Measurements from ENCODE around the gene HCFC1. TPM values are rescaled to one million over a fixed set of nuclear protein-coding genes. Genes with fewer than 3 reads are reported as not detected.

The HCFC1 gene
- total RNA-seq, 2 experiments from 2014 or later: 136 to 138 TPM

DNA sequence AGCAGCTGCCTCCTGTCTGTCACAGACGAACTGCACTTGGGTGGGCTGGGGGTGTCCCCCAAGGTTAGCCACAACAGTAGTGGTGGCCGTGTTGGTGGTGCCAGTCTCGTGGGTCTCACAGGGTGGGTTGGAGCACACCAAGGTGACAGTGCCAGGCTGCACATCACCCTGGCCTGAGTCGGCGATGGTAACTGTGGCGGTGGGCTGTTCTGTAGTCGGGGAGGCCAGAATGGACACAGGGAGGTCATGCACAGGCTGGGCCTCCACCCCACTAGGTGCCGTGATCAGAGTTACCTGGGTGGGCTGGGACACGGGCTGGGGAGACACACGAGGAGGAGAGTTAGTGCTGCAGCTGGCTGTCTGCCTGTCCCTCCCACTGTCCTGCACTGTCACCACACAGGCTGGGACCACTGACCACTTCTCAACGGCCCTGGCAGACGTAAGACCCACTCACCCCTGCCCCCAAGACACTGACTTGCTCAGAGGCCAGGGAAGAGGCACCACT lies 16.3 kb downstream of the HCFC1 start:
- Mint-ChIP-seq H3K9me3 (ENCODE audit: low read depth) (no peaks in the 10 kb centered on the region), H3K4me1 (peaks cover 25% of the 10 kb centered on the region), H3K27me3 (no peaks in the 10 kb centered on the region), H3K36me3 (peaks cover 30% of the 10 kb centered on the region), H3K4me3 (no peak overlapping the region), H3K27ac (peak overlapping the region; percentile 36)
- DNase-seq: no peak
- no peak for ATAC-seq
- CTCF ChIA-PET: no interaction called here

DNA sequence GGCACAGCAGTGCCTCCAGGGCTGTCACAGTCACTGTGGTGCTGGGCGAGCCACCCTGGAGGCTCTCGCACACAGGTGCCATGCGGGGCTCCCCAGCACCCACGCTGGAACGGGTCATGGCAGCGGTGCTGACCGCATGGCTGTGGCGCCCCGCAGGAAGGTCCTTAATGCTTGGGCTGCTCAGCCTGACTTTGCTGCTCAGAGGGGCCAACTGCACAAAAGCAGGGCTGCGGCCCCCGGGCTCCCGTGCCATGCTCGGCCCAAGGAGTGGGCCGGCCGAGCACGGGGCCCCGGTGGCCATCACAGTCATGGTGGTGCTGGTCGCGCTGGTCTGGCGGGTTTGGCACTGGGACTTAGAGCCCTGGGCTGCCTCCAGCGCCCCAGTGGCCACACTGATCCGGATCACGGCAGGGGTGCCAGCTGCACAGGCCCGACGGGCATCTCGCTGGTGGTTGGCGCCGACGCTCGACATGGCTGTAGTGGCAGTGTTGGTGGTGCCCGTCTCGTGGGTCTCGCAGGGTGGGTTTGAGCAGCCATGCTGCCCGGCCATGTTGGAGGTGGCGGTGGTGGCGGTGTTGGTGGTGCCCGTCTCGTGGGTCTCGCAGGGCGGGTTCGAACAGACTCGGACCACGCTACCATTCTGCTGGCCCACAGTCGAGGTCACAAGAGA lies 16.9 kb downstream of the HCFC1 start:
- no peak for DNase-seq
- H3K27ac Mint-ChIP-seq: no peak overlapping the region
- no peak for ATAC-seq
- no peak overlapping the region for H3K4me3 Mint-ChIP-seq
- peaks cover 29% of the 10 kb centered on the region for H3K4me1 Mint-ChIP-seq
- H3K27me3 Mint-ChIP-seq: no peaks in the 10 kb centered on the region
- no peaks in the 10 kb centered on the region for H3K9me3 Mint-ChIP-seq (ENCODE audit: low read depth)
- H3K36me3 Mint-ChIP-seq: peaks cover 29% of the 10 kb centered on the region
- CTCF ChIA-PET: no interaction called here

DNA sequence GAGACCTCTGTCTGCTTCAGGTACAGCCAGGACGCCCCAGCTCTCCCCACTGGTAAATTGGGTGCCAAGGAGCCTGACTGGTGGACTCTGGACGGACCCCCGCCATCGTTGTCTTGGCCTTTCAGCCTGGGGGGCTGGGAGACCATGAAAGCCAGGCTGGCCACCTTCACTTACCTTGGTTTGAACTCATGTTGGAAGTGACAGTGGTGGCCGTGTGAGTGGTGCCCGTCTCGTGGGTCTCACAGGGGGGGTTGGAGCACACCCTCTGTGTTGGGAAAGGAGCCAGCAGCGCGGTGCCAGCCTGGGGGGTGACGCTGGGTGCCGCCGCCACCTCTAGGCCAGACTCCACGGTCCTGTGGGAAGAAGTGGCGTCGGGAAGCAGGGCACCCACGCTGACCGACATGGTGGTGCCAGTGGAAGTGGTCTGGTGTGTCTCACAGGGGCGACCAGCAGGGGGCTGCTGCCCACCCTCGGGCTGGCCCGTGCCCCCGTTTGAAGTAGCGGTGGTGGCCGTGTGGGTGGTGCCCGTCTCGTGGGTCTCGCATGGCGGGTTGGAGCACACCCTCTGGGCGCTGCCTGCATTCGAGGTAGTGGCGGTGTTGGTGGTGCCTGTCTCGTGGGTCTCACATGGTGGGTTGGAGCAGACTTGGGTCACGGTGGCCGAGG lies 17.6 kb downstream of the HCFC1 start:
- DNase-seq (no peak), ATAC-seq (no peak)
- Mint-ChIP-seq H3K9me3 (ENCODE audit: low read depth) (no peaks in the 10 kb centered on the region), H3K4me1 (peaks cover 33% of the 10 kb centered on the region), H3K4me3 (no peak overlapping the region), H3K36me3 (peaks cover 30% of the 10 kb centered on the region), H3K27ac (no peak overlapping the region), H3K27me3 (no peaks in the 10 kb centered on the region)
- CTCF ChIA-PET: interaction anchor here (1.5 to 11.0 kb wide), 4 partner anchors 13 to 43 kb away, joined by 3 to 190 read pairs (median 8); partner anchors contain the start of gene ARHGAP4

DNA sequence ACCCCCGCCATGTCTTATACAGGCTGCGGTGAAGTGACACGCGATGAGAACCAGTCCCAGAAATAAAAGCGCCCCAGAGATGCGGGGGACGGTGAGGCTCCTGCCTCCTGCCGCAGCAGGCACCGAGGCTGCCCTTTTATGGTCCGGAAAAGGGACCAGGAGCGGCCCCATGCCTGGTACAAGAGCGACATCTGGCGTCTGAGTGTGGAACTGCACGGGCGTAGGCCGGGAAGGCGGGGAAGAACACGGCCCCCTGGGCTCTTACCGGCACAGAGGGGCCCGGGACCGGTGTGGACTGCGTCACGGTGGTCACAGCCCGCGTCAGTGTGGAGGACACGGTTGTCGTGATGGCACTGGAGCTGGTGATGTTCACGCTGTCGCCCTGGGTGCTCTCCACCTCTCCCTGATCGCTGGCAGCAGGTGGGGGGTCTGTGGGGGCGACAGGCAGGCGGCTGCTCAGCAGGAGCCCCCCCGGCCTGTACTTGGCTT lies 18.2 kb downstream of the HCFC1 start:
- CTCF ChIA-PET: interaction anchor here (1.2 to 11.0 kb wide), 5 partner anchors 14 to 43 kb away, joined by 3 to 190 read pairs (median 4); partner anchors contain the start of gene ARHGAP4
- peak overlapping the region; percentile 66 for H3K27ac Mint-ChIP-seq
- DNase-seq (peak; percentile 81), ATAC-seq (peak; percentile 73)
- H3K4me3 Mint-ChIP-seq: no peak overlapping the region
- peaks cover 39% of the 10 kb centered on the region for H3K4me1 Mint-ChIP-seq
- no peaks in the 10 kb centered on the region for H3K9me3 Mint-ChIP-seq (ENCODE audit: low read depth)
- H3K36me3 Mint-ChIP-seq: peaks cover 29% of the 10 kb centered on the region
- no peaks in the 10 kb centered on the region for H3K27me3 Mint-ChIP-seq

DNA sequence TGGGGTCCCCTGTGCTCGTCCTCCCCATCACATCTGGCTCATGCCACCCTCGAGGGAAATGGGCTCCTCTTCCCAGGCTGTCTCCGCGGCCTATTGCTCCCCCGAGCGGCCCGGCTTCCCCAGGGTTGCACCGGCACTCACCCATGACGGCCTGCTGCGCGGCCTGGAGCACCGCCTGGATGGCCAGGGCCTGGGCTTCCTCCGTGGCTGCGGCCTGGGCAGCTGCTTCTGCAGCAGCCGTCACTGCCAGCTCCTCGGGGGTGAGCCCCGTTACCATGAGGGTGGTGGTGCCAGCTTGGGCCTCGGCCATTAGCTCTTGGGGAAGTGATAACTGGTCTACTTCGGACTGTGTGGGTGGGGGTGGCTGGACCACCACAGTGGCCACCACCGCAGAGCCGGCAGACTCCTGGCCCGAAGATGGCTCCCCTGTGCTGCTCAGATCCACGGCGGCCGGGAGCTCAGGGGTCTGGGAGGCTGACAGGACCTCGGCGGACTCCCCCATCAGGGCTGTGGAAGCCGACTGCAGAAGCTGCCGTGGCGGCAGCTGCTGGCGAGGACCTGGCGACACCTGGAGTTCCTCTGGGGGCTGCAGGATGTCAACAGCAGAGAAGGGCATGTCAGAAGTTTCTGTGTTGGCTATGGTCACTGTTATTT lies 19.1 kb downstream of the HCFC1 start:
- CTCF ChIA-PET: interaction anchor here (1.2 to 11.0 kb wide), 5 partner anchors 15 to 42 kb away, joined by 3 to 190 read pairs (median 4); partner anchors contain the start of gene ARHGAP4
- no peak overlapping the region for H3K4me3 Mint-ChIP-seq
- H3K4me1 Mint-ChIP-seq: peaks cover 43% of the 10 kb centered on the region
- H3K27me3 Mint-ChIP-seq: no peaks in the 10 kb centered on the region
- no peaks in the 10 kb centered on the region for H3K9me3 Mint-ChIP-seq (ENCODE audit: low read depth)
- H3K27ac Mint-ChIP-seq: peak overlapping the region; percentile 66
- peaks cover 27% of the 10 kb centered on the region for H3K36me3 Mint-ChIP-seq
- DNase-seq: no peak
- ATAC-seq: no peak

DNA sequence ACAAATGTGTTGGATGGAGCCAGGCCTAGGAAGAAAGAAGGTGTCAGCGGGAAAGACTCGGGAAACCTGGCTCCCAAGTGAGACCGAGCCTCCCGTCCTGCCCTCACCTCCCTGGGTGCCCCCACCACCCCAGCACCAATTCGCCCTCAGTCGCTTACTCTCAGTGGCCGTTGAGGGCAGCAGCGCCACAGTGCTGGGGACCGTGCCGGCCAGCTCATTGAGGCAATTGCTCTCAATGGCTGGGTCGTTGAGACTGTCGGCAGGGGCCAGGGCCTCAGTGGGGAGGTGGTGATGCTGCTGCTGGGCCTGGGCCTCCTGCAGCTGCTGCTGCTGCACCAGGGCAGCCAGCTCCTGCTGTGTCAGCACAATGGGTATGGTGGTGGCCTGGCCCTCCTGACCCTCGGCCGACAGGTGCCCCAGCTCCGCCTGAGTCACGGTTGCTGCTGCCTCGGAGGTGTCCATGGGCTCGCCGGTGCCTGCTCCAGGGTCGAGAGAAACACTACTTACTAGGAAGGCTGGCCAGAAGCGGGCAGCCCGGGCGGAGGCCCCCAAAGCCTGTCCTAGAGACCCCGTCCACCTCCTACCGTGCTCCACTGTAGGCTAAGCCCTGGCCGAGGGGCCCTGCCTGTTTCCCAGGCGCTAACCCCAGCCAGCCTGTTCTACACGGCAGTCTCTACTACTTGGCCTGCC lies 19.8 kb downstream of the HCFC1 start:
- Mint-ChIP-seq H3K27me3 (no peaks in the 10 kb centered on the region), H3K27ac (no peak overlapping the region), H3K36me3 (peaks cover 29% of the 10 kb centered on the region), H3K4me3 (no peak overlapping the region), H3K4me1 (peaks cover 45% of the 10 kb centered on the region), H3K9me3 (ENCODE audit: low read depth) (no peaks in the 10 kb centered on the region)
- no peak for ATAC-seq
- CTCF ChIA-PET: interaction anchor here (2.6 to 11.0 kb wide), 3 partner anchors 15 to 27 kb away, joined by 11 to 190 read pairs (median 71); partner anchors contain the start of genes ARHGAP4 and NAA10
- no peak for DNase-seq

DNA sequence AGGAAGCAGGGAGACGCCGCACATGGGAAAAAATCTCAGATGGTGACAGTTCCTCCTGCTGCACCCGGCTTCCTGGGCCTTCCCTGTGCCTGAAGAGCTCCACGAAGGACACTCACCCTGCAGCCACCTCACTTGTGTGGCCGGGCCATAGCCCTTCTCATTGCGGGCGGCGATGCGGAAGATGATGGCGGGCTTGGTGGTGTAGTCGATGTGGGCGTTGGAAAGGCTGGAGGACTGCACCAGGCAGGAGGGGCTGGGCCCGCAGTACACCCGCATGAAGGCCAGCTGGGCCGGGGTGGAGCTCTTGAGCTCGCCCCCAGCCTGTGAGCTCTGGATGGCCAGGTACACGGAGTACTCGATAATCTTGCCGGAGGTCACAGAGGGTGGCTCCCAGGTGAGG lies 21.5 kb downstream of the HCFC1 start:
- CTCF ChIA-PET: interaction anchor here (5.4 to 11.0 kb wide), 3 partner anchors 15 to 25 kb away, joined by 52 to 190 read pairs (median 71); partner anchors contain the start of genes ARHGAP4 and NAA10
- no peak for ATAC-seq
- no peak overlapping the region for H3K27ac Mint-ChIP-seq

DNA sequence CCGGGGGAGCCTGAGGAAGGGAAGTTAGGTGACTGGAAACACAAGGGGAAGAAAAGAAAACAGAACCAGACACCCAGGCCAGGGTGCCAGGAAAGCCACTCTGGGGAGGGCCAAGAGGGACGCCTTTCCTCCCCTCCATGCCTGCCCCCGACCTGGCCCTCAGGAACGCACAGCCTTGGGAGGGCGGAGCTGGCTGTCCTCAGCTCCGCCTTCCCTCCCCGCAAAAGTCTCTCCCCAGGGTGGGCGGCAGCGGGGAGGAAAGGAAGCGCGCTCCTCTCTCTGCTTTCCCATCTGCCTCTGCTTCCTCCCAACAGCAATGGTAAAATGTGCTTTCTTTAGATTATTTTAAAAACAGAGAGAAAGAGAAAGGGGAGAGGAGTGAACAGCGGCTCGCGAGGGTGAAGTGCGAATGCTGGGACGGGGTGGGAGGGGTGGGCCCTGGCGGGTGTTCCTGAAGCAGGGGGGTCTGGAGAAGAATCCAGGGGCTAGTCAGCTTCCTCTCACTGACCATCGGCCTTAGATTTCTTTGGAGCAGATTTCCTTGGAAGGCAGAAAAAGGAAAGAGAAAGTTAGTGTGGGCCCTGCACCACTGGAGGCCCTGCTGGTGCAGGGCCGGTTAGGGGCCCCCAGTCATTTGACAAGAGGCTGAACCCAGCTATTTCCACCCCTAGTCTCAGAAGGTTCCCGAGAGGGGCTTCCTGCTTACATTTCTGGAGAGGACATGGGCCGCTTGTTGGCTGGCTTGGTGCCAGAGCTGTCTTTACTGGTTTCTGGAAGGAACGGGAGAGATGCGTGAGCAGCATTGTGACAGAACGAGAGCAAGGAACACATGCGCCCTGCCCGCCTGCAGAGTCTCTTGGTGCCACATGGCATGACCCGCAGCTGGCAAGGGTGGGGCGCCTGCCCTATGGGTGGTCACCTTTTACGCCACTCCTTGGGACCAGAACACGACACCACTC lies 22.5 kb downstream of the HCFC1 start:
- CTCF ChIA-PET: interaction anchor here (5.4 to 11.0 kb wide), 3 partner anchors 14 to 24 kb away, joined by 52 to 190 read pairs (median 71); partner anchors contain the start of genes ARHGAP4 and NAA10
- no peak for ATAC-seq

More for the DNA sequence above, 21.5 kb downstream of the HCFC1 start:
- Mint-ChIP-seq H3K27me3 (no peaks in the 10 kb centered on the region), H3K4me3 (no peak overlapping the region), H3K9me3 (ENCODE audit: low read depth) (no peaks in the 10 kb centered on the region), H3K36me3 (peaks cover 23% of the 10 kb centered on the region), H3K4me1 (peaks cover 43% of the 10 kb centered on the region)
- no peak for DNase-seq

DNA sequence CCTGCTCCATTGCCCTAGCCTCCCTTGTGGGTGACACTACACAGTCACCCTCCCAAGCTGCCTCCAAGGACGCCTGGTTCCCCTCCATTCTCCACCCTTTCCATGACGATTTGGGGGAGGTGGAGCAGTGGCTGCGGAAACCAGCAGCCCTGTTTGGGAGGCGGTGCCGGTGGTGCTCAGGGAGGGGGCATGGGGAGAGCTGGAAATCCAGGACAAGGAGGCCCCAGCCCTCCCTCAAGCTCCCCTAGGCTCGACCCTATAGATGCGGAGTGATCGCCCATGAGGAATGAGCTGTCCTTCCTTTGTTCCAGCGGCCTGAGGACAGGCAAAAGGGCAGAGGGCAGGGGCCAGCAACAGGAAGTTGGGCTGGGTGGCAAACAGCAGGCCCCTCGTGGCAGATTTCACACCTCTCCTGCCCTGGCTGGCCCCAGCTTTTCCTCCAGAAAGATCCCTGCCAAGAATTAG lies 23.6 kb downstream of the HCFC1 start:
- Mint-ChIP-seq H3K4me3 (no peak overlapping the region), H3K27me3 (no peaks in the 10 kb centered on the region), H3K27ac (peak overlapping the region; percentile 70), H3K36me3 (peaks cover 14% of the 10 kb centered on the region), H3K9me3 (ENCODE audit: low read depth) (no peaks in the 10 kb centered on the region), H3K4me1 (peaks cover 35% of the 10 kb centered on the region)
- CTCF ChIA-PET: interaction anchor here (1.1 to 11.0 kb wide), 7 partner anchors 10 to 220 kb away, joined by 4 to 190 read pairs (median 10); partner anchors contain the start of genes ARHGAP4, IDH3G, NAA10 and PLXNB3
- no peak for DNase-seq
- no peak for ATAC-seq

More for the DNA sequence above, 22.5 kb downstream of the HCFC1 start:
- Mint-ChIP-seq H3K27me3 (no peaks in the 10 kb centered on the region), H3K4me1 (peaks cover 40% of the 10 kb centered on the region), H3K27ac (peak overlapping the region; percentile 64), H3K4me3 (no peak overlapping the region), H3K9me3 (ENCODE audit: low read depth) (no peaks in the 10 kb centered on the region), H3K36me3 (peaks cover 16% of the 10 kb centered on the region)
- no peak for DNase-seq

DNA sequence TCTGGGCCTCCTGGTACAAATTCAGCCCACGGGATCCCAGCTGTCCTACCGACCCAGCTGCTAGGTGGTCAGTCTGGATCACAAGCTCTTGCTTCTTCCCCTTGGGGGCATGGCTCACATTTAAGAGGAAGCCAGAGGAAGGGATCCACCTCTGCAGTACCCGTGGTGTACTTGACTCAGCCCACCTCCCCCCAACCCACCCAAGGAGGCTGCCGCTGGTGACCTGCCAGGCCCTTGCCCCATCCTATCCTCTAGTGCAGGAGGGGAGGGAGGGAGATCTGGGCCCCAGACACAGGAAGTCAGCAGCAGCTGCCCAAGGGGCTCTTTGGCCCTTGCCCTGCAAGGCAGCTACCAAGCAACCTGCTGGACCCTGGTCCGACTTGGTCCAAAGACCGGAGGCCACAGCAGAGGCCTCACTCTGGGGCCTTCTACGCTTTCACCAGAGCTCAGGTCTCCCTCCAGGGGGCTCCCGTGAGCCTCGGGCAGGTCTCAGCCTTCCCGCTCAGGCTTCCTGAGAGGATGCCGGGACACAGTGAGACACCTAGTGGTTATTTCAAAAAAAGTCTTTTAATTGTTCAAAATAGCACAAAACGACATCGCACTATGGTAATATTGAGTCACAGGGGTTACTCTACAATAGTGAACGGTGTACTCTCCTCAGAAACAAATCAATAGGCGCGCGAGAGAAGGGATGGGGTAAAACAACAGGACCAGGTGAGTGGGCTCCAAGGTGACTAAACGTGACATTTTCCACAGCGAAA lies 24.4 kb downstream of the HCFC1 start:
- H3K4me1 Mint-ChIP-seq: peaks cover 35% of the 10 kb centered on the region
- no peaks in the 10 kb centered on the region for H3K9me3 Mint-ChIP-seq (ENCODE audit: low read depth)
- H3K27me3 Mint-ChIP-seq: no peaks in the 10 kb centered on the region
- H3K27ac Mint-ChIP-seq: peak overlapping the region; percentile 72
- ATAC-seq (peak; percentile 84), DNase-seq (peak; percentile 87)
- CTCF ChIA-PET: interaction anchor here (0.7 to 11.0 kb wide), 13 partner anchors 11 to 220 kb away, joined by 3 to 190 read pairs (median 5); partner anchors contain the start of genes ARHGAP4, IDH3G, NAA10 and PLXNB3
- H3K36me3 Mint-ChIP-seq: peaks cover 14% of the 10 kb centered on the region
- H3K4me3 Mint-ChIP-seq: no peak overlapping the region

Data from activated CD8-positive, alpha-beta memory T cell treated with anti-CD3 and anti-CD28 coated beads, Interleukin-2, amount 10 ng/mL, durations not matched to agents 7 days and 5 days (primary cell).